Adrenal gland (tissue), 12 donors: ENCODE measurements around the gene ARHGEF4. TPM values are rescaled to one million over a fixed set of nuclear protein-coding genes. Genes with fewer than 3 reads are reported as not detected.

ENCODE experiments used
- DNase-seq, 7 donors: peaks; one replicate each; pipeline ENCODE4 v3.0.0-alpha.2; 2019 to 2020
- H3K27ac ChIP-seq, 5 donors: fragments of 200-600 bp; sonication (generic) in 4 of 5; 1 replicate in 3 of 5; 2 replicates in 2 of 5; pipeline versions ENCODE4 v1.5.1 to v1.8.0; 2016 to 2020; ENCODE audit warnings: mild to moderate bottlenecking in 1 of 5
- H3K27me3 ChIP-seq: fragments of 200-600 bp; 2 replicates; pipeline ENCODE4 v1.8.0; 2021
- H3K36me3 ChIP-seq, 2 donors: fragments of 200-600 bp; replicated peaks in 1 of 2; 1 replicate in 1 of 2; 2 replicates in 1 of 2; pipeline versions ENCODE4 v1.5.1 to v1.8.0; 2018 to 2022
- H3K4me1 ChIP-seq, 2 donors: fragments of 200-600 bp; replicated peaks in 1 of 2; 1 replicate in 1 of 2; 2 replicates in 1 of 2; pipeline versions ENCODE4 v1.5.1 to v1.8.0; 2018 to 2021
- H3K4me3 ChIP-seq, 4 donors: fragments of 200-600 bp; sonication (generic) in 3 of 4; one replicate each; pipeline ENCODE4 v1.5.1; 2016 to 2018
- H3K9me3 ChIP-seq, 3 donors: fragments of 200-600 bp; sonication (generic) in 1 of 3; replicated peaks in 1 of 3; 1 replicate in 2 of 3; 2 replicates in 1 of 3; pipeline versions ENCODE4 v1.5.1 to v1.8.0; 2016 to 2021
- POLR2A ChIP-seq, 2 donors: fragments of 450-650 bp; IDR thresholded peaks; one replicate each; pipeline ENCODE4 v1.6.1; 2017; ENCODE audit warnings: antibody characterized with exemption in 2 of 2, mild to moderate bottlenecking in 2 of 2, moderate library complexity in 1 of 2
- WGBS, 4 donors: extraction: QIAGEN DNeasy Blood & Tissue Kit in 2 of 4; methylation state at CpG; one replicate each; pipeline versions ENCODE4 v1.1.5 to v1.1.7; 2013 to 2017; 5-methylcytosine and 5-hydroxymethylcytosine counted together
- intact Hi-C, 2 donors: fragments of 100-400 bp; cut with DNase I; formaldehyde crosslinking; loops; one replicate each; pipeline versions ENCODE4 v1.14.1 to v1.15.0; 2022 to 2023
- polyA plus RNA-seq, 3 donors: library from polyadenylated mRNA; stranded (reverse); fragments of 200-250 nt in 2 of 3; fragments of 350-450 nt in 1 of 3; fragmentation: Illumina TruSeq in 1 of 3; extraction: RNeasy Lipid Tissue Mini Kit (QIAGEN cat#74804) in 1 of 3; gene quantifications; one replicate each; pipeline ENCODE4 v1.2.3, GENCODE V29; 2013 to 2014
- total RNA-seq, 9 donors: library from RNA; depleted of rRNA in 4 of 9; stranded (reverse); fragments of >200 nt in 4 of 9; fragments of 120-200 nt in 1 of 9; fragmentation: NEBNext Ultra II Directional in 1 of 9; extraction: Animal tissue kit (Norgen Biotek cat#: 25700) in 1 of 9; gene quantifications; one replicate each; pipeline versions ENCODE4 v1.1.0 to v1.2.4, GENCODE V29; 2013 to 2023
- TF ChIP-seq, protein P1 (sequence below), 6 experiments: fragments of 450-650 bp in 4 of 6; fragments of 200-600 bp in 2 of 6; sonication (generic) in 1 of 6; IDR thresholded peaks; 1 replicate in 5 of 6; 2 replicates in 1 of 6; pipeline versions ENCODE4 v1.5.1 to v1.8.0; 2016 to 2021; ENCODE audit warnings: antibody characterized with exemption in 6 of 6, mild to moderate bottlenecking in 2 of 6, moderate library complexity in 1 of 6
- donor health status: healthy with polysubstance abuse.
- donor health status: Bipolar disorder and iron deficiency.
- donor health status: DM: yes; HTN: yes; CAD: no.
- donor health status: DM: no; HTN: no; CAD: no.
- donor health status: DM: no; HTN: no; CAD: no.
- donor health status: DM: yes; HTN: yes; CAD: no.

The ARHGEF4 gene
- total and polyA plus RNA-seq, 12 donors, result 0.97 to 40.4 (median 5.1) TPM

DNA sequence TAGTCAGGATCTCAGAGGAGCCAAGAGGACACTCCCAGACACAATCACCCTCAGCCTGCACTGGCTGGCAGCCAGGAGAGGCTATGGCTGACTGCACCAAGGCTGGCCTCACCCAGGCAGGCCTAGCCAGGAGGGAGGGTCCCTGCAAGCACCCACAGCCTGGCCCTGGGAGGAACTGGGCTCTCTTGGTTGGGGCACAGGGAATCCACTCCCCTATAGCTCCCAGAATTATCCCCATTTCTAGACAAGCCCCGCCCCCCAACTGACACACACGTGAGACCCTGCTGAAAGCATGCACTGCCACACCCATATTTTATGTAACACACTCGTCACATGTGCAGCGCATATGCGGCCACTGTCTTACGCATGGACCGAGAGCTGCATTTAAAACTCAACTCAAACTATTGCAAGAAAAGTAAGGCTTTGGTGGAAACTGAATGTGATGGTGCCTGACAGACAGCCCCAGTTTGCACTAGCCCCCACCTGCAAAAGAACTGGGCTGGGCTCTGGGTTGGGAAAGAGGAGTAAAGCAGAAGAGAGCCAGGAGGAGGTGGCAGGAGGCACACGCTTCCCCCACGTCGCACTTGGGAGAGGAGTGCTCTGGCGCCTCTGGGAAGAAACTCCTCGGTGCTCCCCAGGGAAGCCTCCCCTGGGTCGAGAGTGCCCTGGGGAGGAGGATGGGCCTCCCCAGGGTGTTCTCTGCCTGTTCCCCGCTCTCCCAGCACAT, 28.9 kb upstream of the ARHGEF4 start:
- H3K9me3 ChIP-seq, result no peaks in the 10 kb centered on the region
- no peak overlapping the region for H3K27ac ChIP-seq
- no peaks in the 10 kb centered on the region for H3K36me3 ChIP-seq
- H3K4me1 ChIP-seq, result no peaks in the 10 kb centered on the region
- no peak for TF ChIP-seq POLR2A (IDR thresholded peaks at IDR 0.05)
- TF ChIP-seq, protein P1, sequence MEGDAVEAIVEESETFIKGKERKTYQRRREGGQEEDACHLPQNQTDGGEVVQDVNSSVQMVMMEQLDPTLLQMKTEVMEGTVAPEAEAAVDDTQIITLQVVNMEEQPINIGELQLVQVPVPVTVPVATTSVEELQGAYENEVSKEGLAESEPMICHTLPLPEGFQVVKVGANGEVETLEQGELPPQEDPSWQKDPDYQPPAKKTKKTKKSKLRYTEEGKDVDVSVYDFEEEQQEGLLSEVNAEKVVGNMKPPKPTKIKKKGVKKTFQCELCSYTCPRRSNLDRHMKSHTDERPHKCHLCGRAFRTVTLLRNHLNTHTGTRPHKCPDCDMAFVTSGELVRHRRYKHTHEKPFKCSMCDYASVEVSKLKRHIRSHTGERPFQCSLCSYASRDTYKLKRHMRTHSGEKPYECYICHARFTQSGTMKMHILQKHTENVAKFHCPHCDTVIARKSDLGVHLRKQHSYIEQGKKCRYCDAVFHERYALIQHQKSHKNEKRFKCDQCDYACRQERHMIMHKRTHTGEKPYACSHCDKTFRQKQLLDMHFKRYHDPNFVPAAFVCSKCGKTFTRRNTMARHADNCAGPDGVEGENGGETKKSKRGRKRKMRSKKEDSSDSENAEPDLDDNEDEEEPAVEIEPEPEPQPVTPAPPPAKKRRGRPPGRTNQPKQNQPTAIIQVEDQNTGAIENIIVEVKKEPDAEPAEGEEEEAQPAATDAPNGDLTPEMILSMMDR (IDR thresholded peaks at IDR 0.05), result no peak
- intact Hi-C loops, result no loop called here
- no peak overlapping the region for H3K4me3 ChIP-seq
- no peaks in the 10 kb centered on the region for H3K27me3 ChIP-seq
- no peak for DNase-seq
- 72 to 77% (median 74%) methylated on average over 14 of the region's 14 CpGs for WGBS, 4 donors

DNA sequence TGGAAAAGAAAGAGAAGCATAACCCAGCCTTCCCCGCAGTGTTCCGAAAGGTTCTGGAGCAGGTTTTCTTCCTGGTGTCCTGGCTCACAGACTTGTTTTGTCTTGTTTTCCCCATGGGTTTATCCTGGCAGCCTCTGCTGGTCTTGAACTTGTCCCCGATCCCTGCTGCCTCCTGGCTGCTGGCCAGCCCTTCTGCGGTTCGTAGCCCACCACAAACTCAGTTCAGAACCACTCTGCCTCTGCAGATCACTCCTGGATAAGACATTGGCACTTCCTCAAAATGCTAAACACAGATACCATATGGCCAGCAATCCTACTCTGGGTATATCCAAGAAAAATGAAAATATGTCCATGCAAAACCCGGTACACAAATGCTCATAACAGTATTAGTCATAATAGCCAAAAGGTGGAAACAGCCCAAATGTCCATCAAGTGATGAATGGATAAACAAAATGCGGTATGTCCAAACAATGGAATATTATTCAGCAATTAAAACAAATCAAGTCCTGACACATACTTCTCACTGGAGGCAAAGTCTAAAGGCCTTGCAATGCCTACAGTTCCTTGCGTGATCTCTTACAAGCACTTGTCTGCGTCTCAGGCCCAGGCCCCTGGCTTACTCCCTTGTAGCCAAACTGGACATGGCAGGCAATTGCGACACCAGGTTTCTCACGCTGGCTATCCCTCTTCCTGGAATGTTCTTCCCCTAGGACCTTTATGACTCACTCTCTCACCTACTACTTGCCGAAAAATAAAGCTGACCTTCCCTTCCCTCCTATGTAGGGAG, 28.0 kb upstream of the ARHGEF4 start:
- Histone ChIP-seq H3K36me3 (no peaks in the 10 kb centered on the region), H3K27me3 (no peaks in the 10 kb centered on the region), H3K9me3 (no peaks in the 10 kb centered on the region), H3K27ac (no peak overlapping the region), H3K4me1 (no peaks in the 10 kb centered on the region), H3K4me3 (no peak overlapping the region)
- no peak for DNase-seq
- intact Hi-C loops, result no loop called here
- TF ChIP-seq POLR2A (IDR thresholded peaks at IDR 0.05), result no peak
- TF ChIP-seq, protein P1 (IDR thresholded peaks at IDR 0.05), result no peak
- WGBS, 4 donors, result 76 to 82% (median 77%) methylated on average over 12 of the region's 12 CpGs

DNA sequence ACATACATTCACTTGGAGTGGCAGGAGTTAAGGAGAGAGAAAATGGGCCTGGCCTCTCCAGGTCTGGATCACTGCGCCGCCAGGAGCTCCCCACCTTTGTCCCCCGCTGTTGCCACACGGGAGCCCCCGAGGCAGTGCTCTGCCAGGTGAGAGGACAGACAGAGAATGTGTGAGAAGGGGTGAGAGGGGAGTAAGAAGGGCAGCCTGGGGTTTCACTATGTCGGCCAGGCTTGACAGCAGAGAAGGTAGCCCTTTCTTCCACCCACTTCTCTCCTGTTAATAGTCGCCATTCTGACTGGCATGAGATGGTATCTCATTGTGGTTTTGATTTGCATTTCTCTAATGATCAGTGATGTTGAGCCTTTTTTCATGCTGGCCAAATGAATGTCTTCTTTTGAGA, 26.2 kb upstream of the ARHGEF4 start:
- Histone ChIP-seq H3K27me3 (no peaks in the 10 kb centered on the region), H3K9me3 (no peaks in the 10 kb centered on the region), H3K4me3 (no peak overlapping the region), H3K36me3 (no peaks in the 10 kb centered on the region), H3K27ac (no peak overlapping the region), H3K4me1 (no peaks in the 10 kb centered on the region)
- TF ChIP-seq, protein P1 (IDR thresholded peaks at IDR 0.05), result no peak
- TF ChIP-seq POLR2A (IDR thresholded peaks at IDR 0.05), result no peak
- no peak for DNase-seq
- intact Hi-C loops, result no loop called here
- 47 to 68% (median 56%) methylated on average over 7 of the region's 7 CpGs for WGBS, 4 donors

DNA sequence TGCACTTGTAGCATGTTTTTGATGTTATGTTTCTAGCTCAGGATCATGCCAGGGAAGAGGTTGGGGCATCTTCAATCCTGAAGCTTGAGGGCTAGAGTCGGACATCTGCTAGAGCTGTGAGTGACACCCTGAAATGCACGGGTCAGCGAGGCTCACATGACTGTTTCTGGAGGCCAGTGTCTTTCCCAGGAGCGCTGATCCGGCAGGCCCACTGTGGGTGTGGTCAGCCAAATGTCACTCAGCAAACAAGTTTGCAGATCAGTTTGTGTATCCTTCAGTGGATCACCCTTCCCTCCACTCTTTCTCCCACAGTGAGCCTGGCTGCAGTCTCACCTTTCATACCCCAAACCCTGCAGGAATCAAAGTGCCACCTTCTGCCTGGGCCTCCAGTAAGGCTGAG, 23.0 kb upstream of the ARHGEF4 start:
- Histone ChIP-seq H3K4me3 (no peak overlapping the region), H3K27ac (no peak overlapping the region), H3K36me3 (no peaks in the 10 kb centered on the region), H3K27me3 (no peaks in the 10 kb centered on the region), H3K4me1 (no peaks in the 10 kb centered on the region), H3K9me3 (no peaks in the 10 kb centered on the region)
- intact Hi-C loops, result no loop called here
- WGBS, 4 donors, result 67 to 80% (median 73%) methylated on average over 5 of the region's 5 CpGs
- no peak for TF ChIP-seq POLR2A (IDR thresholded peaks at IDR 0.05)
- TF ChIP-seq, protein P1 (IDR thresholded peaks at IDR 0.05), result no peak
- DNase-seq, result no peak
